A549 (cell line): ENCODE results near the gene KEAP1. TPM values are rescaled to one million over a fixed set of nuclear protein-coding genes. Genes with fewer than 3 reads are reported as not detected.
A peak's percentile ranks its signal among the peaks of the same experiment; 100 is the strongest.

Source experiments
- ATAC-seq, 2 experiments: fragments of 200-7000 bp in 1 of 2; fragments of >200 bp in 1 of 2; cut with Nextera tagmentation in 1 of 2; cut with Tn5 transposase in 1 of 2; 3 replicates each; pipeline versions ENCODE4 v1.8.0 to v1.9.1; 2018 to 2020; ENCODE audit warnings: mild to moderate bottlenecking in 1 of 2, moderate library complexity in 1 of 2
- CTCF ChIA-PET: fragments of 300-600 bp; sonication (Branson Sonifier 250); formaldehyde crosslinking; extraction: SDS; loops from one replicate; lab custom pipeline; 2021; ENCODE audit warnings: antibody characterized with exemption, inconsistent platforms; lab: Yijun Ruan, JAX
- POLR2A ChIA-PET: fragments of 350-600 bp; formaldehyde crosslinking; extraction: SDS; loops from one replicate; lab custom pipeline; 2021; ENCODE audit warnings: antibody characterized with exemption, inconsistent platforms; lab: Yijun Ruan, JAX
- DNase-seq, 2 experiments: peaks; one replicate each; pipeline versions ENCODE4 v3.0.0 to v3.0.0-alpha.2; 2011 to 2016; ENCODE audit warnings: low read depth in 1 of 2, low spot score in 1 of 2
- FAIRE-seq: peaks from 2 replicates; lab custom pipeline; 2011; peaks lifted over from hg19 to GRCh38; lab: Jason Lieb, UNC
- H3K27ac ChIP-seq, 2 experiments: fragments of >200 bp; sonication (Bioruptor Twin); formaldehyde crosslinking; 3 replicates each; pipeline ENCODE4 v1.5.1; 2016 to 2017
- H3K4me1 ChIP-seq: fragments of >200 bp; sonication (Bioruptor Twin); formaldehyde crosslinking; 3 replicates; pipeline ENCODE4 v1.6.1; 2016
- H3K4me2 ChIP-seq: fragments of >200 bp; sonication (Bioruptor Twin); formaldehyde crosslinking; 3 replicates; pipeline ENCODE4 v1.6.1; 2016
- H3K4me3 ChIP-seq: fragments of >200 bp; sonication (Bioruptor Twin); formaldehyde crosslinking; 3 replicates; pipeline ENCODE4 v1.5.1; 2016
- H3K9me3 ChIP-seq: fragments of >200 bp; sonication (Bioruptor Twin); formaldehyde crosslinking; 3 replicates; pipeline ENCODE4 v1.6.1; 2016
- CBX2 ChIP-seq: fragments of 200-600 bp; sonication (generic); IDR thresholded peaks from 2 replicates; pipeline ENCODE4 v1.6.1; 2016; ENCODE audit warnings: low read depth, mild to moderate bottlenecking, borderline replicate concordance
- CEBPB ChIP-seq, 2 experiments: fragments of >200 bp in 1 of 2; sonication (Bioruptor Twin) in 1 of 2; formaldehyde crosslinking in 1 of 2; IDR thresholded peaks; 2 replicates each; pipeline ENCODE4 v1.6.1; 2012 to 2016
- E2F6 ChIP-seq: IDR thresholded peaks from 2 replicates; pipeline ENCODE4 v1.6.1; 2012; ENCODE audit warnings: low read depth, borderline replicate concordance
- EHF ChIP-seq: fragments of 250-450 bp; sonication (Bioruptor Pico); IDR thresholded peaks from 2 replicates; pipeline ENCODE4 v1.5.0; 2020; ENCODE audit warnings: mild to moderate bottlenecking
- EHMT2 ChIP-seq: fragments of 200-600 bp; sonication (generic); IDR thresholded peaks from 2 replicates; pipeline ENCODE4 v1.6.1; 2016; ENCODE audit warnings: antibody characterized with exemption, low read depth, mild to moderate bottlenecking, moderate library complexity
- ELK1 ChIP-seq: fragments of 150-350 bp; IDR thresholded peaks from 2 replicates; pipeline ENCODE4 v1.6.1; 2014; ENCODE audit warnings: low read depth, mild to moderate bottlenecking, low read length
- ESRRA ChIP-seq: fragments of 150-350 bp; IDR thresholded peaks from 2 replicates; pipeline ENCODE4 v1.6.1; 2014; ENCODE audit warnings: mild to moderate bottlenecking, low read length, borderline replicate concordance
- FOSB ChIP-seq: fragments of 250-450 bp; sonication (Bioruptor Pico); IDR thresholded peaks from 2 replicates; pipeline ENCODE4 v1.5.0; 2020; ENCODE audit warnings: mild to moderate bottlenecking, moderate library complexity
- GATA3 ChIP-seq: IDR thresholded peaks from 2 replicates; pipeline ENCODE4 v1.6.1; 2012; ENCODE audit warnings: borderline replicate concordance
- HOXA7 ChIP-seq: fragments of 250-450 bp; sonication (Bioruptor Pico); IDR thresholded peaks from 2 replicates; pipeline ENCODE4 v1.5.0; 2020; ENCODE audit warnings: mild to moderate bottlenecking, moderate library complexity
- HOXB5 ChIP-seq: fragments of 250-450 bp; sonication (Bioruptor Pico); IDR thresholded peaks from 2 replicates; pipeline ENCODE4 v1.5.0; 2020; ENCODE audit warnings: mild to moderate bottlenecking, moderate library complexity
- JUNB ChIP-seq: fragments of >200 bp; sonication (Bioruptor Twin); formaldehyde crosslinking; IDR thresholded peaks from 2 replicates; pipeline ENCODE4 v1.6.1; 2016
- KDM1A ChIP-seq: fragments of 200-600 bp; sonication (generic); IDR thresholded peaks from 2 replicates; pipeline ENCODE4 v1.6.1; 2016; ENCODE audit warnings: low read depth, mild to moderate bottlenecking
- KDM5A ChIP-seq: fragments of 200-600 bp; sonication (generic); IDR thresholded peaks from 2 replicates; pipeline ENCODE4 v1.6.1; 2016; ENCODE audit warnings: antibody characterized with exemption, mild to moderate bottlenecking
- MAFK ChIP-seq: fragments of 450-650 bp; IDR thresholded peaks from 2 replicates; pipeline ENCODE4 v1.6.1; 2014; ENCODE audit not compliant: partially characterized antibody
- NFE2L2 ChIP-seq: fragments of 150-350 bp; conservative IDR thresholded peaks from 2 replicates; pipeline ENCODE4 v1.6.1; 2014; ENCODE audit warnings: low read length
- NPAS2 ChIP-seq: fragments of 250-450 bp; sonication (Bioruptor Pico); IDR thresholded peaks from 2 replicates; pipeline ENCODE4 v1.8.0; 2022; ENCODE audit warnings: mild to moderate bottlenecking, moderate library complexity, borderline replicate concordance
- RFX5 ChIP-seq: fragments of 450-650 bp; IDR thresholded peaks from 2 replicates; pipeline ENCODE4 v1.7.1; 2014; ENCODE audit warnings: antibody characterized with exemption, mild to moderate bottlenecking, moderate library complexity
- TP53 ChIP-seq: fragments of 250-450 bp; sonication (Bioruptor Pico); IDR thresholded peaks from 2 replicates; pipeline ENCODE4 v1.5.0; 2021; ENCODE audit warnings: mild to moderate bottlenecking, moderate library complexity
- ZFP36 ChIP-seq: fragments of 450-650 bp; IDR thresholded peaks from 2 replicates; pipeline ENCODE4 v1.6.1; 2014; ENCODE audit warnings: borderline replicate concordance; ENCODE audit not compliant: partially characterized antibody
- ZNF302 ChIP-seq: fragments of 250-450 bp; sonication (Bioruptor Pico); IDR thresholded peaks from 2 replicates; pipeline ENCODE4 v1.9.0; 2021; ENCODE audit warnings: inconsistent platforms, mild to moderate bottlenecking, moderate library complexity
- ZSCAN20 ChIP-seq: fragments of 250-450 bp; sonication (Bioruptor Pico); IDR thresholded peaks from 2 replicates; pipeline ENCODE4 v1.8.0; 2022; ENCODE audit warnings: mild to moderate bottlenecking, moderate library complexity
- WGBS: methylation state at CpG from one replicate; pipeline ENCODE4 v1.1.6; 2017; ENCODE audit errors: missing lambda C conversion rate; 5-methylcytosine and 5-hydroxymethylcytosine counted together
- polyA plus RNA-seq, 4 experiments: library from polyadenylated mRNA; depleted of rRNA in 3 of 4; stranded (reverse); fragments of >200 nt; fragmentation: RNase III in 1 of 4; extraction: RNeasy Plus Mini Kit Qiagen cat#74134 plus additional on column Dnase treatment in 1 of 4; gene quantifications; 2 replicates in 3 of 4; 3 replicates in 1 of 4; pipeline ENCODE4 v1.2.3, GENCODE V29; 2011 to 2017
- TF ChIP-seq, protein P1 (sequence below): IDR thresholded peaks from 2 replicates; pipeline ENCODE4 v1.6.1; 2012
- TF ChIP-seq, protein P2 (sequence below): fragments of 450-650 bp; IDR thresholded peaks from 2 replicates; pipeline ENCODE4 v1.6.1; 2014; ENCODE audit warnings: antibody characterized with exemption
- TF ChIP-seq, protein P3 (sequence below): fragments of 200-600 bp; sonication (generic); IDR thresholded peaks from 2 replicates; pipeline ENCODE4 v1.6.1; 2016; ENCODE audit warnings: antibody characterized with exemption, mild to moderate bottlenecking, moderate library complexity

The KEAP1 gene
- polyA plus RNA-seq, 2 of the 4 experiments (the other 2 are of a cell fraction) = 49.3 to 67.7 TPM

- ATAC-seq (no peak), FAIRE-seq (no peak), DNase-seq (no peak)
- Histone ChIP-seq H3K27ac (no peak overlapping the region), H3K9me3 (no peaks in the 10 kb centered on the region), H3K4me1 (peaks cover 3% of the 10 kb centered on the region; the same call in 1 of the 3 replicates), H3K4me3 (no peak overlapping the region), H3K4me2 (peak overlapping the region; percentile 59)
- ChIA-PET CTCF (interaction anchor here (0.6 to 1.3 kb wide), 7 partner anchors 9 to 221 kb away, joined by 3 to 5 read pairs (median 3); no protein-coding TSS in a partner anchor), POLR2A (no interaction called here)
- WGBS = 49% methylated on average over 5 of the region's 5 CpGs
- TF ChIP-seq MAFK (no peak), EHF (CRISPR knock-in tag) (no peak), ELK1 (no peak), JUNB (no peak), EHMT2 (no peak), HOXB5 (no peak), E2F6 (no peak), GATA3 (no peak), ZFP36 (no peak), RFX5 (no peak), KDM1A (no peak)
- TF ChIP-seq, protein P1, sequence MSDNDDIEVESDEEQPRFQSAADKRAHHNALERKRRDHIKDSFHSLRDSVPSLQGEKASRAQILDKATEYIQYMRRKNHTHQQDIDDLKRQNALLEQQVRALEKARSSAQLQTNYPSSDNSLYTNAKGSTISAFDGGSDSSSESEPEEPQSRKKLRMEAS = no peak
- TF ChIP-seq, protein P2, sequence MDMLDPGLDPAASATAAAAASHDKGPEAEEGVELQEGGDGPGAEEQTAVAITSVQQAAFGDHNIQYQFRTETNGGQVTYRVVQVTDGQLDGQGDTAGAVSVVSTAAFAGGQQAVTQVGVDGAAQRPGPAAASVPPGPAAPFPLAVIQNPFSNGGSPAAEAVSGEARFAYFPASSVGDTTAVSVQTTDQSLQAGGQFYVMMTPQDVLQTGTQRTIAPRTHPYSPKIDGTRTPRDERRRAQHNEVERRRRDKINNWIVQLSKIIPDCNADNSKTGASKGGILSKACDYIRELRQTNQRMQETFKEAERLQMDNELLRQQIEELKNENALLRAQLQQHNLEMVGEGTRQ = no peak
Measured at GRCh38 chr19:10478476-10478875, 24.7 kb downstream of the KEAP1 start.

GRCh38 chr19:10474962-10475451, 28.1 kb downstream of the KEAP1 start:
- TF ChIP-seq ESRRA (no peak), KDM1A (no peak), MAFK (no peak), ZNF302 (no peak), EHMT2 (no peak), NFE2L2 (no peak), HOXA7 (no peak), CBX2 (no peak), KDM5A (no peak), GATA3 (no peak), FOSB (CRISPR knock-in tag) (no peak), NPAS2 (no peak), TP53 (no peak), CEBPB (IDR thresholded peaks at IDR 0.05) (no peak), ZSCAN20 (CRISPR knock-in tag) (no peak)
- TF ChIP-seq, protein P2 = no peak
- TF ChIP-seq, protein P3, sequence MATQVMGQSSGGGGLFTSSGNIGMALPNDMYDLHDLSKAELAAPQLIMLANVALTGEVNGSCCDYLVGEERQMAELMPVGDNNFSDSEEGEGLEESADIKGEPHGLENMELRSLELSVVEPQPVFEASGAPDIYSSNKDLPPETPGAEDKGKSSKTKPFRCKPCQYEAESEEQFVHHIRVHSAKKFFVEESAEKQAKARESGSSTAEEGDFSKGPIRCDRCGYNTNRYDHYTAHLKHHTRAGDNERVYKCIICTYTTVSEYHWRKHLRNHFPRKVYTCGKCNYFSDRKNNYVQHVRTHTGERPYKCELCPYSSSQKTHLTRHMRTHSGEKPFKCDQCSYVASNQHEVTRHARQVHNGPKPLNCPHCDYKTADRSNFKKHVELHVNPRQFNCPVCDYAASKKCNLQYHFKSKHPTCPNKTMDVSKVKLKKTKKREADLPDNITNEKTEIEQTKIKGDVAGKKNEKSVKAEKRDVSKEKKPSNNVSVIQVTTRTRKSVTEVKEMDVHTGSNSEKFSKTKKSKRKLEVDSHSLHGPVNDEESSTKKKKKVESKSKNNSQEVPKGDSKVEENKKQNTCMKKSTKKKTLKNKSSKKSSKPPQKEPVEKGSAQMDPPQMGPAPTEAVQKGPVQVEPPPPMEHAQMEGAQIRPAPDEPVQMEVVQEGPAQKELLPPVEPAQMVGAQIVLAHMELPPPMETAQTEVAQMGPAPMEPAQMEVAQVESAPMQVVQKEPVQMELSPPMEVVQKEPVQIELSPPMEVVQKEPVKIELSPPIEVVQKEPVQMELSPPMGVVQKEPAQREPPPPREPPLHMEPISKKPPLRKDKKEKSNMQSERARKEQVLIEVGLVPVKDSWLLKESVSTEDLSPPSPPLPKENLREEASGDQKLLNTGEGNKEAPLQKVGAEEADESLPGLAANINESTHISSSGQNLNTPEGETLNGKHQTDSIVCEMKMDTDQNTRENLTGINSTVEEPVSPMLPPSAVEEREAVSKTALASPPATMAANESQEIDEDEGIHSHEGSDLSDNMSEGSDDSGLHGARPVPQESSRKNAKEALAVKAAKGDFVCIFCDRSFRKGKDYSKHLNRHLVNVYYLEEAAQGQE = no peak
- TF ChIP-seq, all 56 proteins: peak for 0
- CTCF ChIA-PET = interaction anchor here (1.5 kb wide), 1 partner anchor 9 kb away, joined by 5 read pairs; no protein-coding TSS in a partner anchor
- DNase-seq = no peak
- Histone ChIP-seq H3K4me3 (no peak overlapping the region), H3K9me3 (no peaks in the 10 kb centered on the region), H3K4me2 (no peak overlapping the region), H3K4me1 (peaks cover 3% of the 10 kb centered on the region; the same call in 1 of the 3 replicates), H3K27ac (no peak overlapping the region)
- no peak for FAIRE-seq
- POLR2A ChIA-PET = no interaction called here
- no peak for ATAC-seq
- 42% methylated on average over 6 of the region's 6 CpGs for WGBS
